GM12874 (cell line): Measurements from ENCODE around the gene RBM23.

Source experiments
- CTCF ChIP-seq: IDR thresholded peaks from 2 replicates; pipeline ENCODE4 v1.5.1; 2011; ENCODE audit warnings: low read depth, mild to moderate bottlenecking, control low read depth, low read length, moderate library complexity; ENCODE audit not compliant: insufficient read depth

Gene RBM23

GRCh38 chr14:22923746-22924145, 4.8 kb upstream of the RBM23 start:
- TF ChIP-seq CTCF: no peak

- TF ChIP-seq CTCF: no peak
Observed at GRCh38 chr14:22922294-22922693, 3.3 kb upstream of the RBM23 start.

GRCh38 chr14:22920697-22921096, 1.7 kb upstream of the RBM23 start:
- TF ChIP-seq CTCF: no peak

GRCh38 chr14:22919601-22919921, 612 bp upstream of the RBM23 start:
- TF ChIP-seq CTCF: no peak

- no peak for TF ChIP-seq CTCF
Observed at GRCh38 chr14:22915886-22916521, 2.9 kb downstream of the RBM23 start.

GRCh38 chr14:22910916-22911315, 8.0 kb downstream of the RBM23 start:
- TF ChIP-seq CTCF: no peak

- no peak for TF ChIP-seq CTCF
Observed at GRCh38 chr14:22908601-22909000, 10.3 kb downstream of the RBM23 start.
